Measurements from ENCODE around the gene SYTL1.

DNA sequence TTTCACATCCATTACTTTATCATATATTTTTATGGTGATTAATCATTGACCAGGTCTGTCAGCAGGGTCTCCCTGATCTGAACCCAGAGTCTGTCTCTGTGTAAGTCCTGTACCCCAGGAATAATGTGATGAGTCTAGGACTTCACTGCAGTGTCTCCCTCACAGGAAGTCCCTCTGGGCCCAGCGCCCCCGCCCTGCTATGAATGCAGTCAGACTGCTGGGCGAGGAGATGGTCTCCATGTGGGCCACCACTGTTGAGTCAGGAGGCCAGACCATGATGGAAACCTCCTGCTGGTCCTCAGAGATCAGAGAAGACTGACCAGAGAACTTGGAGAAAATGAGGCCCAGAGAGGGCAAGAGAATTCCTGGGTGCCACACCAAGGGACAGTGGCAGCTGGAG, 10.4 kb upstream of the SYTL1 start:
- TF ChIP-seq EZH2phosphoT487 (IDR thresholded peaks at IDR 0.05; ENCODE audit: insufficient read depth, low read depth) = no peak
- TF ChIP-seq EZH2 (IDR thresholded peaks at IDR 0.05; ENCODE audit: insufficient read depth, poor library complexity, severe bottlenecking) = no peak

All from GM23248 (cell line).